Panc1 (cell line): Measurements from ENCODE around the gene THBS1. TPM values are rescaled to one million over a fixed set of nuclear protein-coding genes. Genes with fewer than 3 reads are reported as not detected.

Experiments used
- ATAC-seq: fragments of 200-7000 bp; cut with Tn5 transposase; 2 replicates; pipeline ENCODE4 v1.9.1; 2020; ENCODE audit warnings: mild to moderate bottlenecking, moderate library complexity
- Bru-seq: library from RNA; stranded (reverse); fragments of 400-500 nt; gene quantifications from one replicate; lab custom pipeline; 2021; lab: Mats Ljungman, UMichigan
- BruChase-seq, 2 experiments: library from RNA; stranded (reverse); fragments of 400-500 nt; gene quantifications; one replicate each; lab custom pipeline; 2021; lab: Mats Ljungman, UMichigan
- BruUV-seq: library from RNA; stranded (reverse); fragments of 400-500 nt; replicated peaks from 2 replicates; lab custom pipeline; 2021; lab: Mats Ljungman, UMichigan
- CTCF ChIA-PET: fragments of 300-600 bp; sonication (Branson Sonifier 250); formaldehyde crosslinking; loops from one replicate; lab custom pipeline; 2022; ENCODE audit warnings: antibody characterized with exemption; lab: Charles Lee
- POLR2A ChIA-PET: fragments of 300-600 bp; sonication (Branson Sonifier 250); formaldehyde crosslinking; loops from one replicate; lab custom pipeline; 2022; ENCODE audit warnings: antibody characterized with exemption; lab: Charles Lee
- DNase-seq: peaks from one replicate; pipeline ENCODE4 v3.0.0-alpha.2; 2010; ENCODE audit warnings: low read depth, low spot score
- H3K27ac ChIP-seq: 2 replicates; pipeline ENCODE4 v1.5.1; 2011; ENCODE audit warnings: mild to moderate bottlenecking, low read length, inconsistent platforms
- H3K27me3 ChIP-seq: fragments of 200-500 bp; sonication (Bioruptor generic); 2 replicates; pipeline ENCODE4 v1.6.0; 2014; ENCODE audit warnings: low read length, inconsistent platforms; ENCODE audit not compliant: control insufficient read depth, insufficient read depth
- H3K36me3 ChIP-seq: fragments of 200-500 bp; sonication (Bioruptor generic); 2 replicates; pipeline ENCODE4 v1.5.1; 2014; ENCODE audit warnings: inconsistent platforms, mild to moderate bottlenecking, low read length, moderate library complexity; ENCODE audit not compliant: control insufficient read depth, insufficient read depth
- H3K4me1 ChIP-seq: 2 replicates; pipeline ENCODE4 v1.5.1; 2011; ENCODE audit warnings: inconsistent platforms, mild to moderate bottlenecking, low read length, moderate library complexity; ENCODE audit not compliant: control insufficient read depth, insufficient read depth
- H3K4me3 ChIP-seq, 2 experiments: 2 replicates each; pipeline ENCODE4 v1.5.1; 2011 to 2012; ENCODE audit warnings: low read depth in 2 of 2, low read length in 2 of 2, mild to moderate bottlenecking in 2 of 2, inconsistent platforms in 1 of 2, moderate library complexity in 1 of 2
- H3K9me3 ChIP-seq: fragments of 200-500 bp; sonication (Bioruptor generic); 2 replicates; pipeline ENCODE4 v1.5.1; 2014; ENCODE audit warnings: low read depth, mild to moderate bottlenecking, inconsistent platforms, low read length, moderate library complexity; ENCODE audit not compliant: control insufficient read depth, insufficient read depth
- CTCF ChIP-seq: fragments of 450-650 bp; IDR thresholded peaks from 2 replicates; pipeline ENCODE4 v1.5.1; 2017; ENCODE audit warnings: mild to moderate bottlenecking
- POLR2AphosphoS5 ChIP-seq: IDR thresholded peaks from 2 replicates; pipeline ENCODE4 v1.6.1; 2012; ENCODE audit warnings: mild to moderate bottlenecking, low read depth, low read length, moderate library complexity
- REST ChIP-seq, 2 experiments: IDR thresholded peaks; 2 replicates each; pipeline ENCODE4 v1.6.1; 2011 to 2012; ENCODE audit warnings: low read depth in 2 of 2, control low read depth in 1 of 2, low read length in 1 of 2, mild to moderate bottlenecking in 1 of 2, moderate library complexity in 1 of 2; ENCODE audit not compliant: insufficient read depth in 1 of 2
- SIN3A ChIP-seq: IDR thresholded peaks from 2 replicates; pipeline ENCODE4 v1.6.1; 2012; ENCODE audit warnings: low read depth, mild to moderate bottlenecking, low read length, moderate library complexity, borderline replicate concordance; ENCODE audit not compliant: insufficient read depth
- TCF7L2 ChIP-seq: IDR thresholded peaks from 2 replicates; pipeline ENCODE4 v1.6.1; 2011; ENCODE audit warnings: mild to moderate bottlenecking, low read depth, low read length, inconsistent platforms
- in situ Hi-C: cut with HindIII; loops from 2 replicates; pipeline ENCODE4 v1.10.0; 2016; ENCODE audit warnings: low sequenced_read_pairs, low pct_unique_long_range_greater_than_20kb
- intact Hi-C: fragments of 100-400 bp; cut with micrococcal nuclease; formaldehyde crosslinking; loops from one replicate; pipeline ENCODE4 v1.10.0; 2022; ENCODE audit not compliant: unreplicated experiment
- long read RNA-seq: library from polyadenylated mRNA; unstranded; transcript quantifications from one replicate; pipeline ENCODE4 v2.0.0, GENCODE V29; 2021; ENCODE audit not compliant: unreplicated experiment
- polyA plus RNA-seq: library from polyadenylated mRNA; unstranded; fragments of >200 nt; gene quantifications from one replicate; pipeline ENCODE4 v1.2.1, GENCODE V29; 2012; ENCODE audit warnings: missing spikeins; ENCODE audit not compliant: insufficient read length
- total RNA-seq: library from RNA; stranded (reverse); gene quantifications from one replicate; pipeline ENCODE4 v1.2.1, GENCODE V29; 2021; ENCODE audit not compliant: unreplicated experiment

The THBS1 gene
- total RNA-seq (61.9 TPM), Bru-seq, nascent RNA (percentile 79 among the genes with signal in this experiment), BruChase-seq, experiment 1, labeled RNA remaining after a 2-hour chase (percentile 92 among the genes with signal in this experiment), BruChase-seq, experiment 2, labeled RNA remaining after a 6-hour chase (percentile 97 among the genes with signal in this experiment)
- 21.3 TPM for polyA plus RNA-seq
- long read RNA-seq, full-length matches to known transcripts: 5 of 95 reads
- long read RNA-seq, partial matches to known transcripts: 84 of 95 reads
- long read RNA-seq, other reads (novel, unspliced or antisense): 6 of 95 reads

GRCh38 chr15:39580485-39581241 lies at the start of gene THBS1:
Gene THBS1 (plus strand): TSS chr15:39581079. CDS start chr15:39581858, 779 bp downstream.
- in situ Hi-C loops: no loop called here

More at GRCh38 chr15:39580485-39581241, at the start of gene THBS1:
- DNase-seq (no peak), ATAC-seq (peak; percentile 73)
- Histone ChIP-seq H3K36me3 (no peaks in the 10 kb centered on the region), H3K4me3 (peak within 1 kb of the TSS; percentile 50 to 53), H3K27ac (no peak within 1 kb of the TSS), H3K4me1 (no peaks in the 10 kb centered on the region), H3K27me3 (peaks cover 4% of the 10 kb centered on the region), H3K9me3 (no peaks in the 10 kb centered on the region)
- ChIA-PET POLR2A (no interaction called here), CTCF (interaction anchor here (0.7 to 2.3 kb wide), 5 partner anchors 10 to 892 kb away, joined by 3 to 13 read pairs (median 4); no protein-coding TSS in a partner anchor)
- intact Hi-C loops: loop anchor here (2.0 to 5.0 kb wide), 3 partner anchors 408 to 873 kb away; no protein-coding TSS in a partner anchor
- TF ChIP-seq POLR2AphosphoS5 (no peak; the same call in 1 of the 2 replicates), CTCF (peak; percentile 79), REST (IDR thresholded peaks at IDR 0.05; ENCODE audit: insufficient read depth in 1 of 2, low read depth in 2 of 2, low read length in 1 of 2) (no peak), SIN3A (no peak), TCF7L2 (no peak)
- BruUV-seq: no TSS peak
